GM21619 (cell line): Measurements from ENCODE around the gene MAP1LC3B.
"Not testable (repeated sequence)": the region's sequence is repeated elsewhere in the genome, so short reads cannot be mapped to it uniquely, and the experiment has no call there.

Source experiments
- ATAC-seq: cut with Tn5 transposase; IDR thresholded peaks from one replicate; pipeline ENCODE4 v1.9.1; 2021; ENCODE audit not compliant: unreplicated experiment

The MAP1LC3B gene

DNA sequence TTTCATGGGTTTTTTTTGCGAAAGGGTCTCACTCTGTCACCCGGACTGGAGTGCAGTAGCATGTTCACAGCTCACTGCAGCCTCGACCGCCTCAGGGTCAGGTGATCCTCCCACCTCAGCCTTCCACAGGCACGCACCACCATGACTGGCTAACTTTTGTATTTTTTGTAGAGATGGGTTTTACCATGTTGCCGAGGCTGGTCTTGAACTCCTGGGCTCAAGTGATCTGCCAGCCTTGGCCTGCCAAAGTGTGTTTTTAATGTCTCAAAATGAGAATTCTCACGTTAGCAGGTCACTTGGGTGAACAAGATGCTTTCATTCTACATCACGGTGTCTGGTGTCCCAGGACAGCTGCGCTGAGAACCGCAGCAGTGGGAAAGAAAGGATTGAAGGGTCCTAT is 11.7 kb upstream of the MAP1LC3B start:
- no peak for ATAC-seq

DNA sequence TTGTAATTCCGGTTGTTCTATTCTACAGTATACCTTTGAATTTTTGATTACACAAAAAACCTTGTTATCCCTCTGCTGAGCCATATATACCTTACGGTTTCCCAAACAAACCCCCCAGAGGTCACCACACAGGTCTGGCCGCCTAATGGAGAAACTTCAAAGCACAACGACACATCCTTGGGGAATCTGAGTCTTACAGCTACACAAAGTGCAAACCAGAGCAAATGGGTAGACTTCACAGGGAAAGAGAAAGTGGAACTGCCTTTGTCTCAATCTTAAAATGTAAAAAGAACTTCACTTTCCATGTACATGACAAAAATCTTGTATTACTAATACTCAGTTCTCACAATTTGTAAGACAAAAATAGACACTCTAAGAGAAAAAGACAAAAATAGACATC is 11.3 kb upstream of the MAP1LC3B start:
- no peak for ATAC-seq

DNA sequence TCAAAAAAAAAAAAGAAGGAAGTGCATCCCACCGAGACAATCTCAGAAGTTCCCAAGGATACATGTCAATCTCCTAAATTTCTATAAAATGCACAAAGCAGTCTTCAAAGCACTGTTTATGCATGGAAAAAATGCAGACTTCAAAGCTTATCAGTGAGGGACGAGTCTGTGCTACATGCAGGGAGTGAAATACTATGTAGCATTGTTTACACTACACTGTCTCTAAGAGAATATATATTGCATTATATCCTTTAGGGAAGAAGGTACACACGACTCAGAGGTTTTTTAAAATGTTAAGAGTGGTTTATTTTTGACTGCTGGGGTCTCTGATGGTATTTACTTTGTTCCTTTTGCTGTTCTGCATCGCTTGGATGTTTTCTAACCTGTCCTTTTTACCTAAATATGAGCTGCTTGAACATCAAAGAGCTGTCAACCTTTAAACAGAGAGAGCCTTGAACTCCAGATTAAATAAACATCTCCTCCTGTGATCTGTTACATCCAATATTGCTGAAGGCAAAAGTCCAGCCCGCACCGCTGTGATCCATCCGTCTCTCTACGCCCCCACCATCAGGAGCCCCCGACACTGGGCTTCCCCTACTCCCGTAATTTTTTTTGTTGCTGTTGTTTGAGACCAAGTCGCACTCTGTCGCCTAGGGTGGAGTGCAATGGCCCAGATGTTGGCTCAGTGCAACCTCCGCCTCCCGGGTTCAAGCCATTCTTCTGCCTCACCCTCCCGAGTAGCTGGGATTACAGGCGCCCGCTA is 9.9 kb upstream of the MAP1LC3B start:
- no peak for ATAC-seq

DNA sequence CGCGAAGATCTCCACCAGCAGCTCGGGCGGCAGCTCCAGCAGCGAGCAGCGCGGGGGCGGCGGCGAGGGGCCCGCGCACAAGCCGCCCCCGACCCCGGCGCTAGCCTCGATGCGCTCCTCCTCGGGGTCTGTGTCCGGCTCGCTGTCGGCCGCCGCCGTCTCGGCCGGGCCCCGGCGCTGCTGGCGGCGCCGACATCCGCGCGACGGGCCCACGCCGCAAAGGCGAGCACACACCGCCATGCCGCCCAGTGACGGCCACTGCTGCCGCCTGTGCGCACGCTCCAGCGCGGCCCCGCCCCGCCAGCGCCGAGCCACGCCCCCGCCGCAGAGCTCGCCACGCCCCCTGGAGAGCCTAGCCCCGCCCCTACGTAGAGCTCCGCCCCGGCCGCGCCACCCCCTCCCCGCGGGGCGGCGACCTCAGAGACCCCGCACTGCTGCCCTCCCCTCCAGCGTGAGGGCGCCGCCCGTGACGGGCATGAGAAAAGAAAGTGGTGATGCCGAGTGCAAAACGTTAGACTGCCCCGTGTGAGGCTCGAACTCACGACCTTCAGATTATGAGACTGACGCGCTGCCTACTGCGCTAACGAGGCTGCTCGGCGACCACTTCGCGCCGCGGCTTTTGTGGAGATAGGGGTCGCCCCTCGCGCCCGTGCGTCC is 8.5 kb upstream of the MAP1LC3B start, which contains the start of gene FBXO31:
Gene FBXO31 (minus strand): TSS at position 272 of the 657 bp plus-strand sequence. CDS start 32 bp downstream, at position 240.
- ATAC-seq = peak; percentile 32

DNA sequence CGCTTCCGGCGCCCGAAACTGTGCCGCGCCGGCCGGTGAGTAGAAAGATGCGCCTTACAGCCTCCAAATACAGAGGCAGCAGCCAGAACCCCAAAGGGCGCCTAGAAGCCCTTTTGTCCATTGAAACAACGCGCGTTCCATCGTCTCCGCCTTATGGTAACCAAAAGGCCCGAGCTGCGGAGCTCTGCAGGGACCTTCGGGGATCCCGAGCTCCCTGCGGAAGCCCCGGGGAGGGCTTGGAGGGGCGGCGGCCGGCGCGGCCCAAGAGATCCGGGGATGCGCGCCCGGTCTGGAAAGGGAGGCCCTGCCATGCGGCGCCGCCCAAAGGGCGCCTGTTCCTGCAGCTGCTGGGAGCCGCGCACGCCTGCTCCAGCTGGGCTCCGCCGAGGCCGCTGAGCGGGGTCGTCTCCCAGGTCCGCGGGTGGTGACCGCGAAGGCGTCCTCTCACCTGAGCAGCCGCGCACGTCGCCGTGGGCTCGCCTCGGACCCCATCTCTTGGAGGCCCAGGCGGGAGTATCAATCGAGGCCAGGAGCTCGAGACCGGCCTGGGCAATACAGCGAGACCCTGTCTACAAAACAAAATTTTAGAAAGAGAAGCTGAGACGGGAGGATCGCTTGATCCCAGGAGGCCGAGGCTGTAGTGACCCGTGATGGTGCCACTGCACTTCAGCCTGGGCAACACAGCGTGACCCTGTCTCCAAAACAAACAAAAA is 7.8 kb upstream of the MAP1LC3B start:
- ATAC-seq = peak; percentile 1

DNA sequence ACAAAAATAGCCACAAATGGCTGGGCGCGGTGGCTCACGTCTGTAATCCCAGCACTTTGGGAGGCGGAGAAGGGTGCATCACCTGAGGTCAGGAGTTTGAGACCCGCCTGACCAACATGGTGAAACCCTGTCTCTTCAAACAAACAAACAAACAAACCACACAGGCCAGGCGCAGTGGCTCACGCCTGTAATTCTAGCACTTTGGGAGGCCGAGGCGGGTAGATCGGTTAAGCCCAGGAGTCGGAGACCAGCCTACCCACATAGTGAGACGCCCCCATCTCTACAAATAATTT is 7.3 kb upstream of the MAP1LC3B start:
- not testable (repeated sequence) for ATAC-seq

DNA sequence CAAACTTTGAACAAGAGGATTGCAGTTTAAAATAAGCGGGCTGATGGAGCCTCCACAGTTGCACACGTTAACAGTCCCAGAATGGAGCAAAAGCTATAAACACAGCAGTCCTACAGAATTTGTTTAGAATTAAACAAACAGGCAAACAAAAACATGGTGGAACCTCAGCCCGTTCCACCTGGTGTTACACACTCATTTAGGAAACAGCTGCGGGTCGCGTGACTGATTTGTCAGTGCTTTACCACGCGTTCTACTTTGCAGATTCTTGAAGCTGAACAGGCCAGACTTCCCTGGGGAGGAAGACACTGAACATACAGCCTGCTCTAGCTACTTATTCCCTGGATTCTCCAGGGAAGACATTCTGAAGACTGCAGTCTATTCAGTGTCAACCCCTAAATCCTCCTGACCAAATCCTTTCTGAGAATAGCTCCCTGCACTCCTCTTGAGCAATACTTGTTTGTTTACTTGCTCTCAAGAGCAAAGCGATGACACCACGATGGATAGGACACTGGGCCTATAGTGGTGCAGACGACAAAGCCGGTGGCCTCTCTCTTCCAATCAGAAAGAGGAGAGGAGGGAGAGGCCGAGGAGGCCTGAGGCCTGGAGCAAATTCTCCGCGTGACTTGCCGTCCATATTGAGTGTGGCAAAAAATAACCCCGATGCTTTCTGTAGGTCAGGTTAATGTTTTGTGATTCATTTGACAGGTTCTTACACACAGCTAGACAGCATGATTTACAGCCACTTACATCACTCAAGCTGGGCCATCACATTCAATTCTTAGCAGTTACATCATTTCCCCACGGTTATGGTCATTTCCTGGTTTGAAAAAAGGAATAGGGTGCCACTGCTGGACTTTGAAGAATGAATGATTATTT is 4.0 kb upstream of the MAP1LC3B start:
- peak; percentile 53 for ATAC-seq

DNA sequence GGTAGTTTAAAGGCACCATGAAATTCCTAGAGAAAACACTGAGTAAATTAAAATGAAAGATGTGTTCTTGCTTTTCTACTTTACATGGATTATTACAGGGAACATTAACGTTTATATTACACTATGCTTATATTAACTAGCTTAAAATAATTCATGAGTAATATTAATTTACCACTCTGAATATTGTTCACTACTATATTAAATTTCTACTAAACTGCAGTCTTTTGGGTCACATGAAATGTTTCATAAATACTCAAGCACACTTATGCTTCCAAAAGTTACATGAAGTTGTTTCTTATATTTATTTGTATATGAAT is 3.4 kb upstream of the MAP1LC3B start:
- ATAC-seq = no peak

DNA sequence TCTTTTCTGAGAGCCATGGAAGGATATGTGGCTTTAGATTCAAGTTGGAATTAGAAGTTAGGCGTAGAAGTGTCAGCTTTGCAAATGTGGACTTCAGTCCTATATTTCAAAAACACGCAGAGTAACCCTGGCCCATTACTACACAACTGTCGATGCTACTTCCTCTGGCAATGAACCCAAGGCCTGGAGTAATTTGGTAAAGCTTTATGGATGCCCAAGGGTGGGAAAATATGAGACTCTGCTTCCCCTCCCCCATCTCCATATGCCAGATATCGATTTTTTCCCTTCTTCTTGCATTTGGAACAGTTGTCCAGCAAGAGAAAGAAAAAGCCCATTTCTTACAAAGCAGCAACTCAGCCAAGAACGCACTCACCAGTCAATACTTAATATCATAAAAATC is 2.9 kb upstream of the MAP1LC3B start:
- ATAC-seq = no peak

DNA sequence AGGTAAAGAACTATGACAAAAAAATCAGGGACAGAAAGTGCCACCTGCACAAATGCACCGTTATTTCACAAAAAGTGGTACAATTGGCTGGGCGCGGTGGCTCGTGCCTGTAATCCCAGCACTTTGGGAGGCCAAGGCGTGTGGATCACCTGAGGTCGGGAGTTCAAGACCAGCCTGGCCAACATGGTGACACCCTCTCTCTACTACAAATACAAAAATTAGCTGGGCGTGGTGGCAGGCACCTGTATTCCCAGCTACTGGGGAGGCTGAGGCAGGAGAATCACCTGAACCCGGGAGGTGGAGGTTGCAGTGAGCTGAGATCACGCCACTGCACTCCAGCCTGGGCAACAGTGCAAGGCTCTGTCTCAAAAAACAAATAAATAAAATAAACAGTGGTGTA is 2.2 kb upstream of the MAP1LC3B start:
- ATAC-seq = not testable (repeated sequence)

DNA sequence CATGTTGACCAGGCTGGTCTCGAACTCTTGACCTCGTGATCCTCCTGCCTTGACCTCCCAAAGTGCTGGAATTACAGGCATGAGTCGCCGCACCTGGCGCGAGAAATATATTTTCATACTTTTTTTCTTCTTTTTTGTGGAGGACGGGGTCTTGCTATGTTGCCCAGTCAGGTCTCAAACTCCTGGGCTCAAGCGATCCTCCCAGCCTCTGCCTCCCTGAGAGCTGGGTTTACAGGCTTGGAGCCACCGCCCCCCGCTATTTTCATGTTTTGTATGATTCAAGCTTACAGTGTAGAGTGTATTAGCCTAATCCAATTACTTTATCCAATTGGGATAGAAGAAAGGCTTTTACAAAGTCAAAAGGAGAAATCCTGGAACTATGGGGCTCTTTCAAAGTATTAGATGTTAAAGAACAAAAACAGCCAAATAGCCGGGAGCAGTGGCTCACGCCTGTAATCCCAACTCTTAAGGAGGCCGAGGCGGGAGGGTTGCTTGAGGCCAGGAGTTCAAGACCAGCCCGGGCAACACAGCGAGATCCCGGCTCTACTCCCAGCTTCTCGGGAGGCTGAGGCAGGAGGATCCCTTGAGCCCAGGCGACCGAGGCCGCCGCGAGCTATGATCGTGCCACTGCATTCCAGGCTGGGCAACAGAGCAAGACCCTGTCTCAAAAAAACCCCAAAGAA is 1.4 kb upstream of the MAP1LC3B start:
- no peak for ATAC-seq

DNA sequence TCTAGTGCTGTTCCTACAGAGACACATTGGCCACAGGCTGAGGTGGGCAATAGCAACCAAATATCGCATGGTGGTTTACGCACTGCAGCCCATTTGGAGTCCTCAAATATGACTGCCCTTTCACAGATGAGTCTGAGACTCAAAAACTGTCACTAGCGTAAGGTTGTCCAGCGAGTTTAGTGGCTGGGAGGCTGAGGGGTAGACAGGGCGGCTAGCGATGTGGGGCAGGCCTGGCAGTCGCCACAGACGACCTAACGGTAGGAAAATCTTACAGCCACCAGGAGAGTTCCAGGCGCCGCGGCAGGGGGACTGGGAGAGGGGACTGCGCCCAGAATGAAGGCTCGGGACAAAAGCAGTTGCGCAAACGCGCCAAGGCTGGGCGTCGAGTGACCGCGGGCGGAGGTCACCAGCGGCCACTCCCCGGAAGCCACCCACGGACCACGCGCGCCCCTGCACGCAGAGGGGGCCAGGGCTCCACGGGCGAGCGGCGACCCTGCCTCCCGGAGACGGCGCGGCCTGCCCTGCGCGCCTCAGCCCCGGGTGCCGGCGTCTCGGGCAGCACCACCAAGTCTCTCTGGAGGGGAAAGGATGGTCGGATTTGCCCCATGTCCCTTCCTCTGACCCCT is 699 bp upstream of the MAP1LC3B start:
- ATAC-seq = peak; percentile 9

DNA sequence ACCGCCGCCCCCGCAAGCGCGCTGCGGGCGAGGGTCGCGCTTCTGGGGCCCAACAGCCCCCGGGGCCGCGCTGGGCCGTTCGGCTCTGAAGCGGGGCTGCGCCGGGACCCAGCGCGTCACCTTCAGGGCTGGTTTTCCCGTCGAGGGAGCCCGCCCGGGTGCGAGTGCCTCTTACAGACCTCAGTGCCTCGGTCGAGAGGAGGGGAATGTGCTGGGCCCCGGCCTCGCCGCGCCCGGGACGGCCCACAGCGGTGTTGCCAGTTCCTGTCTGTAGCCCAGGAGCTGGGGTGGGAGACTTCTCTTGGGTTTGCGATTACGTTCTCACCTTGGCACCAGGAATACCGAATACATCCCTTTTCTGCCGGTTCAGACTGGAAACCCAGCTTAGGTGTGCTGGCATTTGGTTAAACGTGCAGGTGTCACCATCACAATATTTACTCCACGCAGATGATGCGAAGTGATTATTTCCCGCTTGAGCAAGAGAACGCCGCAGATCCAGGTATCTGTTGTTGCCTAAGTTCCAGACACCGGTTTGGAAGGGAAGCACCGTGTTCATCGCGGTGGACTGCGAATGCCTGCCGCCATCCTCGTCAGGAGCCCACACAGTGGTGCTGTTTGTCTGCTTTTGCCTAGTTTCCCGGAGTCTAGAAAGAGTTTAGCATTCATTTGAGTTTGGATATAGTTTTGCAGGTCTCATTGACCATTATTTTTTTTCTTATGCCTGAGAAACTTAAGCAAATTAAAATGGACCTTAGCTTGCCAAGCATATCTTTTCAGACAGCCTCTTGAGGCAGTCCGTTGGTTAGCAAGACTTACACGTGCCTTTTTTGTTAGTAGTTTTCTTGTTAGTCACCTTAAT is 914 bp downstream of the MAP1LC3B start:
- no peak for ATAC-seq

DNA sequence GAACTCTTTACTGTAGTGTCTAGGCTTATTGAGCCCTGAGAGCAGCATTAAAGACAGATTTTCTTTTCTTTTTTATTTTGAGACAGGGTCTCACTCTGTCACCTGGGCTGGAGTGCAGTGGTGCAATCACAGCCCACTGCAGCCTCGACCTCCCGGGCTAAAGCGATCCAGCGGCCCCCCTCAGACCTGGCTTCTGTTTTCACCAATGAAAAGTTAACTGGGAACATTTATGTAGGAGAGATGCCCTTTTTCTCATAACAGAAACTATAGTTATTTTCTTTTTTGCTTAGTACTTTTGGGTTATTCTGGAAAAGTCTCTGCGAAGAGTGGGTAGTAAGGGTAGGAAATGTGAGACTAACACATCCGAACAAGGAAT is 1.5 kb downstream of the MAP1LC3B start:
- no peak for ATAC-seq

DNA sequence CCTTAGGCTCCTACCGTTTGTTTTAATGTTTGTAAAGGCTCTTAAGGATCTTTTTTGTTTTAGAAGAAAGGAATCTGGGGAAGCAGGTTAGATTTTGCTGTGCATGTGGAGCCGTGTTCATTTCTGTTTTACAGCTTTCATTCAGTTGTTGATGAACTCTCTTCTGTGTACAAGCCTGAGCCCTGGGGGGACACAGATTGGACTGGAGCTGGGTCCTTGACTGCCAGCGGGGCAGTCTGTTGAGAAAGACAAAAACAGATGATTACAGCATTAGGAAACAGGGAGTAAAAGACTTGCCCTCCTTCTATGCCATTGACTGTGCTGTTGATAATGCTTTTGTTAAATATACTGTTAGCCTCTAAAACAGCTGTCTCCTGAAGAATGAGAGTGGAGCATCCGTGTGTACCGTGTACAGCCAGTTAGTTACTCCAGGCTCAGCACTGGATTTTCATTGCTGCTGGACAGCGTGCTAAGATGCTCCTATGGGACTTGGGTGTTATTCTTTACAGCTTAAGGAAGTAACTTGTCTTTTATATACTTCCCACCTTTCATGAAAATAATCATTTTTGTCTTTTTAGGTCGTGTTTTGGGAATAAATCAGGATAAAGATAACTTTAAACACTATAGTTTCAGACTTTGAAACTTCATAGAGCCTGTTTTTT is 3.2 kb downstream of the MAP1LC3B start:
- no peak for ATAC-seq

DNA sequence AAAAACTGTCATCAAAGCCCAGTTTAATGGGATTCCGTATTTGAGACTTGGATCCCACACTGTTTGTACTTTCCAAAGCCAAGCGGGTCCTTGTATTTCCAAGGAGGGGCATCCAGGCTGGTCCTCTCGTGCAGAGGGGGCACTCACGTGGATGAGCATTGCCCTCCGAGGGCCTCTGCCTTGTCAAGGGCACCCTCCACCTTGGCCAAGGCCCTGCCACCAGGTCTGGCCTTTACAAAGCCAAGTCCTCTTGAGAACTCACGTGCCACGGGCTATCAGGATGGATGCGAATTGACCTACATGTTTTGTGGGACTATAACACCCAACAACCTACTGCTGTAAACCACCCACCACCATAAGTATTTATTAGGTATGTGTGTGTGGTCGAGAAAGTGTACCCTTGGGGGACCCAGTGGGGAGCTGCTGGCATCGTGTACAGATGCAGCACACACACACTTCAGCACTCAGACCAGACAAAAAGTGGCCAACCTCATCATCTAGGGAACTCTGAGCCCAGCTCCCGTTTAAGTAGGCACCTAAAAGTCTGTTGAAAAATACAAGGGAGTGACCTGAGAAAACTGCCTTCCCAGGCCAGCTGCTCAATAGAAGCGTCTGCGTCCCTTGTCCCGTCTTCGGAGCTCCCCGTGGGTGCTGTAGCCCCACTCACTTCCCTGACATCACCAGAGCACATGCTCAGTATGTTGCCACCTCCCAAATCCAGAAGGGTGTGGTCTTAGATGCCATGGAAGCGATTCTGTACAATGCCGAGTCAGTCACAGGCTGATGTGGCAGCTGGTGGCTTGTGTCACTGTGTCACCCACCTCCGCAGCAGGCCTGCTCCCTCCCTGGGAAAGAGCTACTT is 12.9 kb downstream of the MAP1LC3B start:
- no peak for ATAC-seq

DNA sequence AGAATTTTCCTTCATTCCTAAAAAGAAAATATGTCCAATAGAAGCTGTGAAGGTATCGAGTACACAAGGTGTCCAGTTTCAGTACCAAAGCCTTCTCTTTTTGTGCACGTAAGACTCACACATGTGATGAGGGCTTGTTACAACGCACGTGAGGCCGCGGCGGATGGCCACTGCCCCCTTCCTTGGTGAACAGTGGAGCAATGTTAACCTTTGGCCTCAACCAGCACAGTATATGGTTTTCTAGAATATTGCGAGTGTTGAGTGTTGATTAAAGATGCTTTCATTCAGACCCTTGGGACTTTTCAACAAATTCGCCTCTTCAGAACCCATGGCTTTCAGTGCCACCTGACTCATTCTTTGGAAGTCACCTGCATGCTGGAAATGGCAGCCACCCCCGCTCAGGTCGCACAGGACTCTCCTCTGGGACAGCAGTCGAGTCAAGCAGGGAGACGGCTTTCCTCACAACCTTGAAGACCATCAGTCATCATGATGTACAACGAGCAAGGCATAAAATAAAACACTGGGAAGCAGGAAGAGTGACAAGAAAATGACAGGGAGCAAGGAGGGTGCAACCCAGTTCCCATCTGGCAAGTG is 14.5 kb downstream of the MAP1LC3B start:
- no peak for ATAC-seq
